Mesenchymal stem cell (in vitro differentiated cells and primary cell): ENCODE measurements around the gene IFRD2.

Experiments
- DNase-seq: peaks from one replicate; pipeline ENCODE4 v3.0.0-alpha.2; 2013
- H2AFZ ChIP-seq: one replicate; pipeline ENCODE4 v1.6.1; 2013; ENCODE audit warnings: low read depth, mild to moderate bottlenecking, control low read depth, inconsistent platforms, low read length, moderate library complexity
- H2AK5ac ChIP-seq: 2 replicates; pipeline ENCODE4 v1.6.1; 2013; ENCODE audit warnings: low read length, moderate library complexity, mild to moderate bottlenecking, inconsistent platforms; ENCODE audit not compliant: severe bottlenecking
- H2BK120ac ChIP-seq: one replicate; pipeline ENCODE4 v1.6.1; 2013; ENCODE audit warnings: low read depth, mild to moderate bottlenecking, inconsistent platforms, low read length, moderate library complexity
- H2BK12ac ChIP-seq, 2 experiments: one replicate each; pipeline ENCODE4 v1.6.1; 2013; ENCODE audit warnings: inconsistent platforms in 2 of 2, low read length in 2 of 2, mild to moderate bottlenecking in 2 of 2, moderate library complexity in 2 of 2, control low read depth in 1 of 2
- H2BK15ac ChIP-seq: one replicate; pipeline ENCODE4 v1.6.1; 2013; ENCODE audit warnings: mild to moderate bottlenecking, low read depth, inconsistent platforms; ENCODE audit not compliant: poor library complexity, severe bottlenecking
- H2BK5ac ChIP-seq: 2 replicates; pipeline ENCODE4 v1.6.1; 2013; ENCODE audit warnings: low read depth, mild to moderate bottlenecking, low read length, control low read depth, inconsistent platforms; ENCODE audit not compliant: poor library complexity, severe bottlenecking
- H3K14ac ChIP-seq, 2 experiments: one replicate each; pipeline ENCODE4 v1.6.1; 2013; ENCODE audit warnings: inconsistent platforms in 2 of 2, low read length in 2 of 2, control low read depth in 1 of 2, mild to moderate bottlenecking in 1 of 2, moderate library complexity in 1 of 2
- H3K18ac ChIP-seq, 2 experiments: one replicate each; pipeline ENCODE4 v1.6.1; 2013; ENCODE audit warnings: inconsistent platforms in 2 of 2, low read length in 2 of 2, control low read depth in 1 of 2, low read depth in 1 of 2, mild to moderate bottlenecking in 1 of 2
- H3K23ac ChIP-seq, 2 experiments: one replicate each; pipeline ENCODE4 v1.6.1; 2013; ENCODE audit warnings: inconsistent platforms in 2 of 2, low read length in 2 of 2, mild to moderate bottlenecking in 2 of 2, moderate library complexity in 2 of 2, control low read depth in 1 of 2
- H3K27ac ChIP-seq: 2 replicates; pipeline ENCODE4 v1.5.1; 2013; ENCODE audit warnings: mild to moderate bottlenecking, moderate library complexity, low read length, control low read depth, inconsistent platforms; ENCODE audit not compliant: poor library complexity, severe bottlenecking
- H3K27me3 ChIP-seq, 2 experiments: 2 replicates each; pipeline versions ENCODE4 v1.6.1 to v1.7.0; 2013; ENCODE audit warnings: low read length in 2 of 2, mild to moderate bottlenecking in 2 of 2, moderate library complexity in 2 of 2, control low read depth in 1 of 2, inconsistent platforms in 1 of 2; ENCODE audit not compliant: control insufficient read depth in 1 of 2, insufficient read depth in 1 of 2
- H3K36me3 ChIP-seq, 2 experiments: 2 replicates each; pipeline versions ENCODE4 v1.6.1 to v1.7.0; 2013; ENCODE audit warnings: low read length in 2 of 2, control low read depth in 1 of 2, inconsistent platforms in 1 of 2, low read depth in 1 of 2, mild to moderate bottlenecking in 1 of 2; ENCODE audit not compliant: insufficient read depth in 2 of 2, control insufficient read depth in 1 of 2
- H3K4ac ChIP-seq, 2 experiments: one replicate each; pipeline ENCODE4 v1.6.1; 2013; ENCODE audit warnings: inconsistent platforms in 2 of 2, low read length in 2 of 2, mild to moderate bottlenecking in 2 of 2, moderate library complexity in 2 of 2, control low read depth in 1 of 2, low read depth in 1 of 2
- H3K4me1 ChIP-seq: 2 replicates; pipeline ENCODE4 v1.6.1; 2013; ENCODE audit warnings: low read depth, low read length, control low read depth; ENCODE audit not compliant: control insufficient read depth, insufficient read depth
- H3K4me2 ChIP-seq: 2 replicates; pipeline ENCODE4 v1.6.1; 2013; ENCODE audit warnings: low read length, mild to moderate bottlenecking, inconsistent platforms; ENCODE audit not compliant: poor library complexity, severe bottlenecking
- H3K4me3 ChIP-seq, 2 experiments: 2 replicates each; pipeline versions ENCODE4 v1.5.1 to v1.7.0; 2013; ENCODE audit warnings: low read length in 2 of 2, mild to moderate bottlenecking in 2 of 2, control low read depth in 1 of 2, low read depth in 1 of 2; ENCODE audit not compliant: insufficient read depth in 1 of 2
- H3K79me1 ChIP-seq: replicated peaks from 2 replicates; pipeline ENCODE4 v1.6.1; 2013; ENCODE audit warnings: mild to moderate bottlenecking, control low read depth, low read length, inconsistent platforms; ENCODE audit not compliant: poor library complexity, severe bottlenecking
- H3K9ac ChIP-seq: 2 replicates; pipeline ENCODE4 v1.7.0; 2013; ENCODE audit warnings: mild to moderate bottlenecking, low read length, moderate library complexity
- H3K9me3 ChIP-seq: 2 replicates; pipeline ENCODE4 v1.7.0; 2013; ENCODE audit warnings: mild to moderate bottlenecking, low read length; ENCODE audit not compliant: control insufficient read depth
- H4K8ac ChIP-seq: one replicate; pipeline ENCODE4 v1.6.1; 2013; ENCODE audit warnings: inconsistent platforms, mild to moderate bottlenecking, low read length, moderate library complexity
- H4K91ac ChIP-seq: one replicate; pipeline ENCODE4 v1.6.1; 2013; ENCODE audit warnings: mild to moderate bottlenecking, low read length, inconsistent platforms
- WGBS: methylation state at CpG from one replicate; pipeline ENCODE4 v1.1.7; 2013; ENCODE audit warnings: mixed read lengths; 5-methylcytosine and 5-hydroxymethylcytosine counted together

Gene IFRD2

DNA sequence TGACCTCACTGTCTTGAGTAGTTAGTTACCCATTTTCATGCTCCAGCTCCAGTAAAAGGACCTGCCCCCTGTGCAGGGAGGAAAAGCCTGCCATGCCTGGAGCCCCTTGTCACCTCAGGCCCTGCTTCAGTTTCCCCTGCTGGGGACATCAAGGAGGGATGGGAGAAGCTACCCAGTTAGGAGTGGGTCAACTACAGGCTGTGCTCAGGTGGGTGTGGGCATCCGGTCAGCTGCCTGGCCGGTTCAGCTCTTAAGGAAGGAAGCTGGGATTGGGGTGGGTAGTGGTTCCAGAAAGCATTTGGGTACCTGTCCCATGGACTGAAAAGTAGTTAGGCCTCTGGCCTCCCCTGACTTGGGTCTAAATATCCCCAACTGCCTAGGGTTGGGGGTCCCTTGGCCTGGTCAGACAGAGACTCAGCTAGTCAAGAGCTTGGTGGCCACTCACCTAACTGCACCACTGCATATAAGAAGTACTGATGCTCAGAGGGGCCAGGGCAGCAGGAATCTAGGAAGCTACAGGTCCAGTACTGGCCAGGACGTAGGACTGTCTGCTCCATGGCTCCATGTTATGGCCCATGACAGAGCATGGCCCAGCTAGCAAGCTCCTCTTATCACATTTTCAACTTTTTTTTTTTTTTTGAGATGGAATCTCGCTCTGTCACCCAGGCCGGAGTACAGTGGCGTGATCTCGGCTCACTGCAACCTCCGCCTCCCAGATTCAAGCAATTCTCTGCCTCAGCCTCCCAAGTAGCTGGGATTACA is 12.8 kb downstream of the IFRD2 start:
- no peak for DNase-seq
- 96% methylated on average over 3 of the region's 8 CpGs for WGBS
- no peak overlapping the region for H4K8ac ChIP-seq
- H3K4ac ChIP-seq = no peak overlapping the region
- peaks cover 13% of the 10 kb centered on the region for H3K4me1 ChIP-seq
- H2AK5ac ChIP-seq = no peak overlapping the region
- H3K4me3 ChIP-seq = no peak overlapping the region
- H2AFZ ChIP-seq = no peak overlapping the region
- H2BK12ac ChIP-seq = no peak overlapping the region
- H2BK15ac ChIP-seq = no peak overlapping the region
- H3K18ac ChIP-seq = no peak overlapping the region
- no peak overlapping the region for H2BK5ac ChIP-seq
- no peak overlapping the region for H3K9ac ChIP-seq
- no peak overlapping the region for H3K14ac ChIP-seq
- H3K27me3 ChIP-seq = peaks cover 8 to 23% of the 10 kb centered on the region in 2 experiments
- H2BK120ac ChIP-seq = no peak overlapping the region
- H3K23ac ChIP-seq = no peak overlapping the region
- H3K36me3 ChIP-seq = peaks cover 0 to 5% of the 10 kb centered on the region in 2 experiments
- H3K4me2 ChIP-seq = no peak overlapping the region
- H4K91ac ChIP-seq = no peak overlapping the region
- no peaks in the 10 kb centered on the region for H3K9me3 ChIP-seq
- H3K27ac ChIP-seq = no peak overlapping the region
- no peaks in the 10 kb centered on the region for H3K79me1 ChIP-seq

DNA sequence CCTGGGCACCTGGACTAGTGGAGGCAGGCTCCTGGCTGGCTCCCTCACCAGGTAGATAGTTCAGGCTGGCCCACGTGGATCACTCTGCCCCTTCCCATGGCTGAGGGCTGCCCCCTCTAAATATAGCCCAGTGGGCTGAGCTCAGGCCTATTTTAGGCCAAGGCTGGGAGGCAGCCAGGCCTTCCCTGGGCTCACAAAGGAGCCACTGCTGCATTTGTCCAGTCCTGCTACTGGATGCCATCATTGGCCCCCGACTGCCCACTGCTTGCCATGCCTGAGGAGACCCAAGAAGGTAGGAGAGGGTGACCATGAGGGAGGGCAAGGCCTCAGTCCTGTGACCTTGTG is 13.4 kb downstream of the IFRD2 start, which contains the start of gene LSMEM2:
TSS of gene LSMEM2 (plus strand) at position 208 of the 345 bp plus-strand sequence. CDS start at position 235, 27 bp downstream.
- peaks cover 0 to 5% of the 10 kb centered on the region in 2 experiments for H3K36me3 ChIP-seq
- H3K9me3 ChIP-seq = no peaks in the 10 kb centered on the region
- H3K9ac ChIP-seq = no peak within 1 kb of the TSS
- no peak within 1 kb of the TSS for H2BK15ac ChIP-seq
- H2BK5ac ChIP-seq = no peak within 1 kb of the TSS
- 56% methylated on average over 2 of the region's 2 CpGs for WGBS
- no peak within 1 kb of the TSS for H2AK5ac ChIP-seq
- H3K4me1 ChIP-seq = peaks cover 14% of the 10 kb centered on the region
- no peaks in the 10 kb centered on the region for H3K79me1 ChIP-seq
- H2AFZ ChIP-seq = no peak within 1 kb of the TSS
- no peak within 1 kb of the TSS for H3K27ac ChIP-seq
- H4K91ac ChIP-seq = no peak within 1 kb of the TSS
- H3K4me3 ChIP-seq = no peak within 1 kb of the TSS
- no peak within 1 kb of the TSS for H2BK12ac ChIP-seq
- no peak within 1 kb of the TSS for H2BK120ac ChIP-seq
- no peak for DNase-seq
- H3K4me2 ChIP-seq = no peak within 1 kb of the TSS
- no peak within 1 kb of the TSS for H3K23ac ChIP-seq
- no peak within 1 kb of the TSS for H3K4ac ChIP-seq
- no peak within 1 kb of the TSS for H4K8ac ChIP-seq
- H3K27me3 ChIP-seq = peaks cover 14 to 29% of the 10 kb centered on the region in 2 experiments
- H3K14ac ChIP-seq = no peak within 1 kb of the TSS
- H3K18ac ChIP-seq = no peak within 1 kb of the TSS

GRCh38 chr3:50278123-50278879 is 13.9 kb downstream of the IFRD2 start:
- 85% methylated on average over 4 of the region's 4 CpGs for WGBS
- no peak overlapping the region for H3K27ac ChIP-seq
- H2BK120ac ChIP-seq = no peak overlapping the region
- H3K36me3 ChIP-seq = peaks cover 0 to 5% of the 10 kb centered on the region in 2 experiments
- H2BK5ac ChIP-seq = no peak overlapping the region
- H3K9ac ChIP-seq = no peak overlapping the region
- DNase-seq = no peak
- H3K18ac ChIP-seq = no peak overlapping the region
- peaks cover 15% of the 10 kb centered on the region for H3K4me1 ChIP-seq
- no peak overlapping the region for H3K4me3 ChIP-seq
- no peak overlapping the region for H4K8ac ChIP-seq
- no peak overlapping the region for H2BK12ac ChIP-seq
- no peak overlapping the region for H3K14ac ChIP-seq
- H3K4me2 ChIP-seq = no peak overlapping the region
- no peak overlapping the region for H2AK5ac ChIP-seq
- H3K23ac ChIP-seq = no peak overlapping the region
- no peak overlapping the region for H3K4ac ChIP-seq
- no peaks in the 10 kb centered on the region for H3K79me1 ChIP-seq
- no peaks in the 10 kb centered on the region for H3K9me3 ChIP-seq
- peaks cover 19 to 31% of the 10 kb centered on the region in 2 experiments for H3K27me3 ChIP-seq
- no peak overlapping the region for H4K91ac ChIP-seq
- no peak overlapping the region for H2AFZ ChIP-seq
- no peak overlapping the region for H2BK15ac ChIP-seq

DNA sequence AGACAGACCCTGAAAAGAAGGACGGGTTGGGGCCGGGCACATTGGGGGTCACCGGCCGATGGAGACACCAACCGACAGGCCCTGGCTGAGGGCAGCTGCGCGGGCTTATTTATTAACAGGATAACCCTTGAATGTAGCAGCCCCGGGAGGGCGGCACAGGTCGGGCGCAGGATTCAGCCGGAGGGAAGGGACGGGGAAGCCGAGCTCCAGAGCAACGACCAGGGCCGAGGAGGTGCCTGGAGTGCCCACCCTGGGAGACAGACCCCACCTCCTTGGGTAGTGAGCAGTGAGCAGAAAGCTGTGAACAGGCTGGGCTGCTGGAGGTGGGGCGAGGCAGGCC is 15.5 kb downstream of the IFRD2 start:
- Histone ChIP-seq H3K9ac (no peak overlapping the region), H3K79me1 (no peaks in the 10 kb centered on the region), H4K8ac (no peak overlapping the region), H3K4me2 (no peak overlapping the region), H3K4me1 (peaks cover 22% of the 10 kb centered on the region), H2BK120ac (no peak overlapping the region), H3K18ac (no peak overlapping the region), H3K4me3 (no peak overlapping the region), H3K27me3 (peaks cover 21 to 31% of the 10 kb centered on the region in 2 experiments), H3K36me3 (peaks cover 0 to 5% of the 10 kb centered on the region in 2 experiments), H3K27ac (no peak overlapping the region), H4K91ac (no peak overlapping the region), H3K23ac (no peak overlapping the region), H2BK12ac (no peak overlapping the region), H2AFZ (no peak overlapping the region), H2BK5ac (no peak overlapping the region), H2AK5ac (no peak overlapping the region), H3K4ac (no peak overlapping the region), H2BK15ac (peak overlapping the region; percentile 60), H3K9me3 (no peaks in the 10 kb centered on the region), H3K14ac (no peak overlapping the region)
- 87% methylated on average over 17 of the region's 17 CpGs for WGBS
- no peak for DNase-seq
